Hepatocyte (in vitro differentiated cells): Measurements from ENCODE around the gene MSX2. TPM values are rescaled to one million over a fixed set of nuclear protein-coding genes. Genes with fewer than 3 reads are reported as not detected.

Experiments
- DNase-seq: peaks from one replicate; pipeline ENCODE4 v3.0.0-alpha.2; 2016; ENCODE audit warnings: low spot score
- H2AFZ ChIP-seq: fragments of 200-600 bp; sonication (generic); 2 replicates; pipeline ENCODE4 v1.6.0; 2016; ENCODE audit warnings: antibody characterized with exemption, mild to moderate bottlenecking
- H3K27ac ChIP-seq: fragments of 200-600 bp; sonication (generic); 2 replicates; pipeline ENCODE4 v1.5.1; 2016; ENCODE audit warnings: mild to moderate bottlenecking
- H3K27me3 ChIP-seq: fragments of 200-600 bp; sonication (generic); 2 replicates; pipeline ENCODE4 v1.6.1; 2016
- H3K36me3 ChIP-seq: fragments of 200-600 bp; sonication (generic); replicated peaks from 2 replicates; pipeline ENCODE4 v1.5.1; 2016; ENCODE audit warnings: low read depth; ENCODE audit not compliant: insufficient read depth
- H3K4me1 ChIP-seq: fragments of 200-600 bp; sonication (generic); 2 replicates; pipeline ENCODE4 v1.5.1; 2016; ENCODE audit warnings: mild to moderate bottlenecking, moderate library complexity; ENCODE audit not compliant: insufficient read depth
- H3K4me2 ChIP-seq: fragments of 200-600 bp; sonication (generic); 2 replicates; pipeline ENCODE4 v1.6.0; 2016
- H3K4me3 ChIP-seq: fragments of 200-600 bp; sonication (generic); 2 replicates; pipeline ENCODE4 v1.5.1; 2016; ENCODE audit warnings: mild to moderate bottlenecking
- H3K79me2 ChIP-seq: fragments of 200-600 bp; sonication (generic); 2 replicates; pipeline ENCODE4 v1.6.0; 2017; ENCODE audit warnings: mild to moderate bottlenecking
- H3K9me2 ChIP-seq: fragments of 200-600 bp; sonication (generic); replicated peaks from 2 replicates; pipeline ENCODE4 v1.6.0; 2017; ENCODE audit warnings: mild to moderate bottlenecking; ENCODE audit not compliant: insufficient read depth
- H3K9me3 ChIP-seq: fragments of 200-600 bp; sonication (generic); 2 replicates; pipeline ENCODE4 v1.5.1; 2016; ENCODE audit warnings: low read depth, mild to moderate bottlenecking
- H4K20me1 ChIP-seq: fragments of 200-600 bp; sonication (generic); 2 replicates; pipeline ENCODE4 v1.6.0; 2016; ENCODE audit warnings: mild to moderate bottlenecking; ENCODE audit not compliant: insufficient read depth, poor library complexity, severe bottlenecking
- CTCF ChIP-seq: fragments of 200-600 bp; sonication (generic); IDR thresholded peaks from 2 replicates; pipeline ENCODE4 v1.5.1; 2016; ENCODE audit warnings: antibody characterized with exemption, mild to moderate bottlenecking; ENCODE audit not compliant: poor library complexity
- EZH2 ChIP-seq: fragments of 200-600 bp; sonication (generic); IDR thresholded peaks from 2 replicates; pipeline ENCODE4 v1.6.1; 2016; ENCODE audit warnings: antibody characterized with exemption, mild to moderate bottlenecking, borderline replicate concordance
- EZH2phosphoT487 ChIP-seq: fragments of 200-600 bp; sonication (generic); IDR thresholded peaks from one replicate; pipeline ENCODE4 v1.6.1; 2018; ENCODE audit warnings: antibody characterized with exemption, mild to moderate bottlenecking, low read depth, moderate library complexity; ENCODE audit not compliant: unreplicated experiment, severe bottlenecking
- WGBS: methylation state at CpG from one replicate; pipeline ENCODE4 v1.1.6; 2016; ENCODE audit warnings: low lambda C conversion rate; ENCODE audit errors: missing lambda C conversion rate; 5-methylcytosine and 5-hydroxymethylcytosine counted together
- polyA plus RNA-seq: library from polyadenylated mRNA; unstranded; fragments of >200 nt; fragmentation: Nextera tagmentation; extraction: Ambion mirVana; gene quantifications from 2 replicates; pipeline ENCODE4 v1.2.1, GENCODE V29; 2016
- total RNA-seq: library from RNA; depleted of rRNA; stranded (reverse); fragments of >200 nt; gene quantifications from 2 replicates; pipeline ENCODE4 v1.2.3, GENCODE V29; 2014

Gene MSX2
- total and polyA plus RNA-seq, 2 experiments from 2014 or later: 20.7 to 28.4 TPM

GRCh38 chr5:174722500-174722899 lies 1.9 kb upstream of the MSX2 start:
- Histone ChIP-seq H3K27ac (peak overlapping the region; percentile 70), H3K9me2 (no peaks in the 10 kb centered on the region), H4K20me1 (no peaks in the 10 kb centered on the region), H3K4me1 (peaks cover 25% of the 10 kb centered on the region), H3K4me3 (no peak overlapping the region), H3K27me3 (peaks cover 27% of the 10 kb centered on the region), H3K79me2 (peaks cover 30% of the 10 kb centered on the region), H3K36me3 (no peaks in the 10 kb centered on the region), H3K4me2 (peak overlapping the region; percentile 83), H3K9me3 (no peaks in the 10 kb centered on the region), H2AFZ (no peak overlapping the region)
- 55% methylated on average over 4 of the region's 4 CpGs for WGBS
- TF ChIP-seq CTCF (no peak), EZH2phosphoT487 (no peak), EZH2 (no peak)
- no peak for DNase-seq

GRCh38 chr5:174723315-174723978 lies 935 bp upstream of the MSX2 start:
- Histone ChIP-seq H3K4me1 (peaks cover 25% of the 10 kb centered on the region), H3K4me3 (peak overlapping the region; percentile 50), H3K27me3 (peaks cover 27% of the 10 kb centered on the region), H3K4me2 (peak overlapping the region; percentile 83), H3K9me2 (no peaks in the 10 kb centered on the region), H3K9me3 (no peaks in the 10 kb centered on the region), H4K20me1 (no peaks in the 10 kb centered on the region), H3K79me2 (peaks cover 39% of the 10 kb centered on the region), H2AFZ (peak overlapping the region; percentile 58), H3K27ac (peak overlapping the region; percentile 70), H3K36me3 (no peaks in the 10 kb centered on the region)
- no peak for DNase-seq
- 30% methylated on average over 23 of the region's 23 CpGs for WGBS
- TF ChIP-seq CTCF: no peak
- no peak for TF ChIP-seq EZH2phosphoT487
- no peak for TF ChIP-seq EZH2

- H3K9me2 ChIP-seq: no peaks in the 10 kb centered on the region
- peaks cover 27% of the 10 kb centered on the region for H3K27me3 ChIP-seq
- TF ChIP-seq EZH2phosphoT487: no peak
- TF ChIP-seq CTCF: no peak
- TF ChIP-seq EZH2: no peak
- H2AFZ ChIP-seq: peak overlapping the region; percentile 58
- no peaks in the 10 kb centered on the region for H3K36me3 ChIP-seq
- peak overlapping the region; percentile 70 for H3K27ac ChIP-seq
- peaks cover 25% of the 10 kb centered on the region for H3K4me1 ChIP-seq
- H3K79me2 ChIP-seq: peaks cover 45% of the 10 kb centered on the region
- no peaks in the 10 kb centered on the region for H3K9me3 ChIP-seq
- peak overlapping the region; percentile 83 for H3K4me2 ChIP-seq
- H3K4me3 ChIP-seq: peak overlapping the region; percentile 50
- WGBS: 3% methylated on average over 16 of the region's 20 CpGs
- H4K20me1 ChIP-seq: no peaks in the 10 kb centered on the region
- no peak for DNase-seq
These were observed 351 bp upstream of the MSX2 start for GRCh38 chr5:174723979-174724483.
